DMS153 (cell line): ENCODE results near the gene KLF3.

Experiments
- DNase-seq: peaks from one replicate; lab custom pipeline; 2025; lab: John Stamatoyannopoulos, UW

Gene KLF3

DNA sequence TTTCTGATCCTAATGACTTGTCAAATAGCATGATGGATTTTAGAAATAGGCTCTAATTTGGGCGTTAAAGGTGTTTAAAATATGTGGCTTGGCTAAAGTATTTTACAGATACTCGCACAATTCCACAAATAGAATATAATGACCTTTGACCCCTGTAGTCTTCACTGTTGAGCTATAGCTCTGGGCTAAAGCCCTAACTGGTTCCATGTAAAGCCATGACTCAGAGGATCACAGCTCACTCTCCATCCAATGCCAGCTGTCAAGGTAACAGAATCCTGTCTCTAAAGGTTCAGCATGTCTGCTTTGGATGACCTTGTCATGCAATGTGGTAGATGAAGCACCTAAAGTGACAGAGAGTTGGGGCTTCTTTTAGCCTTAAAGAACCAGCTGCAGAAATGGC, 76.3 kb downstream of the KLF3 start:
- DNase-seq: no peak

DNA sequence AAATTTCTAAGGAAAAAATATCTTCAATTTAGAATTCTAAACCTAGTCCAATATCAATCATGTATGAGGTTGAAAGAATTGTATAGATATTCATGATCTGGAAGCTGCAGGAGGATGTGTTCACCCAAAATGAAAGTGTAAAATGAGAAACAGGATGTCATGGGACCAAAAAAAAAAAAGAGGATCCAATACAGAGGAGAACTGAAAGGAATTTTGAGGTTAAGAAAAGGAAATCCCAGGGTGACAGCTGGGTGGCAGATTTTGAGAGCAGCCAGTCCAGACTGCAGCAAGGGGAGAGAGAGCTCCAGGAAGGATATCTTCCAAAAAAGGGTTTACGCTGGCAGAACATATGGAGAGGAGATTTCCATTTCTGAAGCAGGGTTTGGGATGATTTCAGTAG, 79.9 kb downstream of the KLF3 start:
- DNase-seq: no peak

DNA sequence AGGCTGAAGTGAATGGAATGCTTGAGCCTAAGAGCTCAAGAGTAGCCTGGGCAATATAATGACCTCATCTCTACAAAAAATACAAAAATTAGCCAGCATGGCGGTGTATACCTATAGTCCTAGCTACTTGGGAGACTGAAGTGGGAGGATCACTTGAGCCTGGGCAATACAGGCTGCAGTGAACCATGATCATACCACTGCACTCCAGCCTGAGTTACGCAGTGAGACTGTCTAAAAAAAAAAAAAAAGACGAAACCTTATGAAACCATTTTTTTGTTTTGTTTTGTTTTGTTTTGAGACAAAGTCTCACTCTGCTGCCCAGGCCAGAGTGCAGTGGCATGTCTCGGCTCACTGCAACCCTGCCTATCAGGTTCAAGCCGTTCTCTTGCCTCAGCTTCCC, 81.9 kb downstream of the KLF3 start:
- DNase-seq: no peak

DNA sequence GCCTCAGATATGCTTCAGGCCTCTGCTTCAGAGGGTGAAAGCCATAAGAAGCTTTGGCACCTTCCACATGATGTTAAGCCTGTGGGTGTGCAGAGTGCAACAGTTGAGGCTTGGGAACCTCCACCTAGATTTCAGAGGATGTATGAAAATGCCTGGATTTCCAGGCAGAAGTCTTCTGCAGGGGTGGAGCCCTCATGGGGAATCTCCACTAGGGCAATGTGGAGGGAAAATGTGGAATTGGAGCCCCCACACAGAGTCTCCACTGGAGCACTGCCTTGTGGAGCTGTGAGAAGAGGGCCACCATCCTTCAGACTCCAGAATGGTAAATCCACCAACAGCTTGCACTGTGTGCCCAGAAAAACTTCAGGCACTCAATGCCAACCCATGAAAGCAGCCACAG, 83.6 kb downstream of the KLF3 start:
- no peak for DNase-seq

DNA sequence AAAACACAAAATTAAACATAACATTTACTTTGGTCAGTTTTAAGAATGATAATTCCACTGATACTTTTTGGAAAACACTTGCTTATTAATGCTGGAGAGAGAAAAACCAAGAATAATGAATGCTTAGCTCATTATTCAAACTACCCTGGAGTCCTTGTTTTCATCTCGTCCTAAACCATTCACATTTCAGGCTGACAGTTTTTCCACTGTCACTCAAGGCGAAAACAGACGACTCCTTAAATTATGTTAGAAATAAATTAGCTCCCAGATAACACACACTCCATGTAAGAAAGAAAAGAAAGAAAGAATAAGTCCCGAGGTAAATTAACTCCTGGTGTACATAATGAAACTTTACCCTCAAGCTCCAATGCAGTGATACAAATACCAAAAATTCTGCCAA, 85.3 kb downstream of the KLF3 start:
- DNase-seq: no peak
